GM12878 (cell line): ENCODE data around the gene PRR22. TPM values are rescaled to one million over a fixed set of nuclear protein-coding genes. Genes with fewer than 3 reads are reported as not detected.
"Not testable (repeated sequence)": the region's sequence is repeated elsewhere in the genome, so short reads cannot be mapped to it uniquely, and the experiment has no call there.

Experiments
- ATAC-seq: fragments of 200-7000 bp; cut with Tn5 transposase; 3 replicates; pipeline ENCODE4 v1.9.1; 2020; ENCODE audit warnings: mild to moderate bottlenecking, moderate library complexity
- BruUV-seq: library from RNA; stranded (reverse); fragments of 400-500 nt; replicated peaks from 2 replicates; lab custom pipeline; 2021; lab: Mats Ljungman, UMichigan
- CTCF ChIA-PET: fragments of 300-600 bp; sonication (Branson Sonifier 250); formaldehyde crosslinking; extraction: SDS; loops from one replicate; lab custom pipeline; 2021; ENCODE audit warnings: inconsistent platforms; lab: Yijun Ruan, JAX
- POLR2A ChIA-PET: fragments of 350-600 bp; formaldehyde crosslinking; extraction: SDS; loops from one replicate; lab custom pipeline; 2021; ENCODE audit warnings: inconsistent platforms; lab: Charles Lee
- RAD21 ChIA-PET: fragments of 300-600 bp; sonication (Branson Sonifier 250); formaldehyde crosslinking; loops from one replicate; lab custom pipeline; 2023; ENCODE audit warnings: antibody characterized with exemption; ENCODE audit not compliant: unreplicated experiment; lab: Charles Lee
- SMC1A ChIA-PET: fragments of 300-600 bp; sonication (Branson Sonifier 250); formaldehyde crosslinking; loops from one replicate; lab custom pipeline; 2023; ENCODE audit not compliant: unreplicated experiment, uncharacterized antibody; lab: Charles Lee
- DNase-seq: peaks from one replicate; pipeline ENCODE4 v3.0.0-alpha.2; 2011; ENCODE audit warnings: low read depth, low spot score
- FAIRE-seq: peaks from 3 replicates; lab custom pipeline; 2011; peaks lifted over from hg19 to GRCh38; lab: Jason Lieb, UNC
- H2AFZ ChIP-seq: 2 replicates; pipeline ENCODE4 v1.6.0; 2011; ENCODE audit warnings: low read depth, low read length, control low read depth; ENCODE audit not compliant: control insufficient read depth
- H3K27ac ChIP-seq: 2 replicates; pipeline ENCODE4 v1.5.1; 2011; ENCODE audit warnings: control low read depth; ENCODE audit not compliant: control insufficient read depth, insufficient read depth
- H3K27me3 ChIP-seq, 2 experiments: replicated peaks in 1 of 2; 2 replicates each; pipeline versions ENCODE4 v1.6.0 to v1.6.1; 2011; ENCODE audit warnings: low read length in 1 of 2; ENCODE audit not compliant: control insufficient read depth in 2 of 2, insufficient read depth in 2 of 2
- H3K36me3 ChIP-seq, 2 experiments: 2 replicates each; pipeline ENCODE4 v1.5.1; 2011; ENCODE audit warnings: low read length in 1 of 2; ENCODE audit not compliant: control insufficient read depth in 2 of 2, insufficient read depth in 2 of 2
- H3K4me1 ChIP-seq: 2 replicates; pipeline ENCODE4 v1.6.1; 2011; ENCODE audit warnings: mild to moderate bottlenecking, low read length, moderate library complexity, mixed read lengths; ENCODE audit not compliant: control insufficient read depth, insufficient read depth
- H3K4me2 ChIP-seq: 2 replicates; pipeline ENCODE4 v1.6.0; 2011; ENCODE audit warnings: control low read depth; ENCODE audit not compliant: control insufficient read depth, insufficient read depth
- H3K4me3 ChIP-seq: fragments of 200-600 bp; sonication (generic); 2 replicates; pipeline ENCODE4 v1.5.1; 2016
- H3K79me2 ChIP-seq: 2 replicates; pipeline ENCODE4 v1.6.0; 2011; ENCODE audit warnings: low read length; ENCODE audit not compliant: control insufficient read depth, insufficient read depth
- H3K9ac ChIP-seq: 2 replicates; pipeline ENCODE4 v1.8.0; 2011; ENCODE audit warnings: low read length, control low read depth, mixed read lengths; ENCODE audit not compliant: control insufficient read depth, insufficient read depth
- H3K9me3 ChIP-seq: replicated peaks from 3 replicates; pipeline ENCODE4 v1.5.1; 2011; ENCODE audit warnings: mild to moderate bottlenecking, low read length; ENCODE audit not compliant: control insufficient read depth, insufficient read depth
- H4K20me1 ChIP-seq: 2 replicates; pipeline ENCODE4 v1.6.0; 2011; ENCODE audit not compliant: control insufficient read depth, insufficient read depth
- RBBP5 ChIP-seq: fragments of 200-600 bp; sonication (generic); conservative IDR thresholded peaks from 2 replicates; pipeline ENCODE4 v1.6.1; 2016
- REST ChIP-seq: IDR thresholded peaks from 2 replicates; pipeline ENCODE4 v1.6.1; 2012; ENCODE audit warnings: mild to moderate bottlenecking, low read depth, low read length
- TCF12 ChIP-seq: IDR thresholded peaks from 2 replicates; pipeline ENCODE4 v1.6.1; 2011; ENCODE audit warnings: low read depth, mild to moderate bottlenecking, low read length
- ZNF687 ChIP-seq: fragments of 450-650 bp; IDR thresholded peaks from 2 replicates; pipeline ENCODE4 v1.6.1; 2017; ENCODE audit warnings: mild to moderate bottlenecking, moderate library complexity
- WGBS: methylation state at CpG from one replicate; pipeline ENCODE4 v1.1.6; 2016; ENCODE audit warnings: low lambda C conversion rate; ENCODE audit not compliant: insufficient replicate concordance, insufficient coverage; ENCODE audit errors: missing lambda C conversion rate; 5-methylcytosine and 5-hydroxymethylcytosine counted together
- in situ Hi-C: fragments of 300-500 bp; cut with MboI; formaldehyde crosslinking; loops from 9 replicates; pipeline ENCODE4 v1.14.3; 2018; ENCODE audit warnings: mixed read lengths
- intact Hi-C: fragments of 100-400 bp; cut with micrococcal nuclease; formaldehyde crosslinking; loops from one replicate; pipeline ENCODE4 v1.14.2; 2022; ENCODE audit not compliant: unreplicated experiment
- polyA plus RNA-seq, 11 experiments: library from polyadenylated mRNA; depleted of rRNA in 4 of 11; unstranded in 6 of 11; stranded (reverse) in 5 of 11; fragments of >200 nt; fragmentation: Nextera tagmentation in 4 of 11; fragmentation: Illumina TruSeq in 1 of 11; extraction: Ambion mirVana in 4 of 11; extraction: Trizol in 1 of 11; gene quantifications; 1 replicate in 1 of 11; 2 replicates in 10 of 11; pipeline versions ENCODE4 v1.2.1 to v1.2.3, GENCODE V29; 2011 to 2016; ENCODE audit warnings: inconsistent platforms in 2 of 11, missing spikeins in 2 of 11, low read depth in 1 of 11
- total RNA-seq, 4 experiments: library from RNA; depleted of rRNA in 3 of 4; stranded (reverse); fragments of >200 nt in 3 of 4; fragmentation: Illumina TruSeq in 1 of 4; extraction: Trizol in 1 of 4; gene quantifications; 2 replicates each; pipeline versions ENCODE4 v1.2.1 to v1.2.3, GENCODE V29; 2013 to 2021

PRR22 gene
- total and polyA plus RNA-seq, 10 of the 15 experiments (the other 5 are each of a cell fraction or from before 2014, with no cell fraction given): 0.31 to 4.4 (median 1.3) TPM; not detected in 2

DNA sequence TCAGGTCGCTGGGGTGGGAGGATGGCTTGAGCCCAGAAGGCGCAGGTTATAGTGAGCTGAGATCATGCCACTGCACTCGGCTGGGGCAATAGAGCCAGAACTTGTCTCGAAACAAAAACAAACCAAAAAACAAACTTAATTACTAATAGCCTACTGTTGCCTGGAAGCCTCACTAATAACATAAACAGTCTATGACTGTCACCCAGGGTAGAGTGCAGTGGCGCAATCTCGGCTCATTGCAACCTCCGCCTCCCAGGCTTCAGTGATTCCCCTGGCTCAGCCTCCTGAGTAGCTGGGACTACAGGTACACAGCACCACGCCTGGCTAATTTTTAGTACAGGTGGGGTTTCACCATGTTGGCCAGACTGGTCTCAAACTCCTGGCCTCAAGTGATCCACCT, 46.1 kb downstream of the PRR22 start (continued):
- TF ChIP-seq ZNF687 (no peak), TCF12 (no peak), REST (no peak), RBBP5 (no peak)
- TF ChIP-seq, all 136 proteins: peak for 0

GRCh38 chr19:5733172-5733571, 51.4 kb downstream of the PRR22 start:
- H3K4me1 ChIP-seq, RAD21 ChIA-PET, DNase-seq, in situ Hi-C loops, H2AFZ ChIP-seq, intact Hi-C loops, FAIRE-seq, POLR2A ChIA-PET, H3K9ac ChIP-seq, H4K20me1 ChIP-seq, H3K79me2 ChIP-seq, BruUV-seq, H3K36me3 ChIP-seq, H3K9me3 ChIP-seq, H3K27me3 ChIP-seq, CTCF ChIA-PET, H3K4me2 ChIP-seq, ATAC-seq, H3K4me3 ChIP-seq, H3K27ac ChIP-seq: not testable (repeated sequence)
- WGBS: 55% methylated on average over 2 of the region's 2 CpGs
- SMC1A ChIA-PET: interaction anchor here (0.6 kb wide), 1 partner anchor 190 kb away, joined by 5 read pairs; no protein-coding TSS in a partner anchor

Other genes with a start within 250 kb of the PRR22 start
Only the 7 nearest of the 17 such genes appear.
- gene LONP1, start 64.6 kb downstream of the PRR22 start, total RNA-seq (2014; rRNA removed): 85.0 and 92.7 TPM in 2 replicates
- gene LONP1, start 64.6 kb downstream of the PRR22 start, total RNA-seq (2014; rRNA removed; fragmentation: Illumina TruSeq; extraction: Trizol): 38.6 and 44.0 TPM in 2 replicates
- 136 and 137 TPM in 2 replicates for gene LONP1, start 64.6 kb downstream of the PRR22 start, total RNA-seq (2021)
- gene LONP1, start 64.6 kb downstream of the PRR22 start, polyA plus RNA-seq (2011; rRNA removed): 31.3 and 51.1 TPM in 2 replicates
- 8.2 and 35.5 TPM in 2 replicates for gene LONP1, start 64.6 kb downstream of the PRR22 start, polyA plus RNA-seq (2014; fragmentation: Illumina TruSeq; extraction: Trizol)
- gene LONP1, start 64.6 kb downstream of the PRR22 start, polyA plus RNA-seq (2014; fragmentation: Nextera tagmentation; extraction: Ambion mirVana): 1 to 10 TPM in 1 of 2 experiments, under 1 TPM in 1; 0.61 to 3.2 TPM
- 67.8 and 92.2 TPM in 2 replicates for gene LONP1, start 64.6 kb downstream of the PRR22 start, polyA plus RNA-seq (2014; rRNA removed)
- 100 to 1,000 TPM in 1 of 2 experiments, 10 to 100 TPM in 1; 86.5 to 100 TPM for gene LONP1, start 64.6 kb downstream of the PRR22 start, polyA plus RNA-seq (2016; fragmentation: Nextera tagmentation; extraction: Ambion mirVana)
- gene CATSPERD, start 64.1 kb downstream of the PRR22 start, total RNA-seq (2014; rRNA removed): not detected in 2 replicates
- gene CATSPERD, start 64.1 kb downstream of the PRR22 start, total RNA-seq (2014; rRNA removed; fragmentation: Illumina TruSeq; extraction: Trizol): not detected in 2 replicates
- 0.10 TPM in 1 of 2 replicates, not detected in the other for gene CATSPERD, start 64.1 kb downstream of the PRR22 start, total RNA-seq (2021)
- 0.11 TPM in 1 of 2 replicates, not detected in the other for gene CATSPERD, start 64.1 kb downstream of the PRR22 start, polyA plus RNA-seq (2011; rRNA removed)
- not detected in 2 replicates for gene CATSPERD, start 64.1 kb downstream of the PRR22 start, polyA plus RNA-seq (2014; fragmentation: Illumina TruSeq; extraction: Trizol)
- under 1 TPM in 1 of 2 experiments, not detected in 1; 0.02 TPM for gene CATSPERD, start 64.1 kb downstream of the PRR22 start, polyA plus RNA-seq (2014; fragmentation: Nextera tagmentation; extraction: Ambion mirVana)
- gene CATSPERD, start 64.1 kb downstream of the PRR22 start, polyA plus RNA-seq (2014; rRNA removed): 0.06 TPM in 1 of 2 replicates, not detected in the other
- under 1 TPM; 0.21 to 0.38 TPM for gene CATSPERD, start 64.1 kb downstream of the PRR22 start, polyA plus RNA-seq (2016; fragmentation: Nextera tagmentation; extraction: Ambion mirVana)
- 31.4 and 34.1 TPM in 2 replicates for gene DUS3L, start 6.4 kb upstream of the PRR22 start, total RNA-seq (2014; rRNA removed)
- gene DUS3L, start 6.4 kb upstream of the PRR22 start, total RNA-seq (2014; rRNA removed; fragmentation: Illumina TruSeq; extraction: Trizol): 23.7 and 24.2 TPM in 2 replicates
- 36.9 and 47.6 TPM in 2 replicates for gene DUS3L, start 6.4 kb upstream of the PRR22 start, total RNA-seq (2021)
- gene DUS3L, start 6.4 kb upstream of the PRR22 start, polyA plus RNA-seq (2011; rRNA removed): 14.2 and 22.4 TPM in 2 replicates
- 9.8 and 28.0 TPM in 2 replicates for gene DUS3L, start 6.4 kb upstream of the PRR22 start, polyA plus RNA-seq (2014; fragmentation: Illumina TruSeq; extraction: Trizol)
- gene DUS3L, start 6.4 kb upstream of the PRR22 start, polyA plus RNA-seq (2014; fragmentation: Nextera tagmentation; extraction: Ambion mirVana): 1 to 10 TPM in 1 of 2 experiments, under 1 TPM in 1; 0.64 to 1.5 TPM
- 43.8 and 53.2 TPM in 2 replicates for gene DUS3L, start 6.4 kb upstream of the PRR22 start, polyA plus RNA-seq (2014; rRNA removed)
- 10 to 100 TPM; 37.6 to 38.1 TPM for gene DUS3L, start 6.4 kb upstream of the PRR22 start, polyA plus RNA-seq (2016; fragmentation: Nextera tagmentation; extraction: Ambion mirVana)
- gene NRTN, start 20.3 kb upstream of the PRR22 start, total RNA-seq (2014; rRNA removed): not detected in 2 replicates
- gene NRTN, start 20.3 kb upstream of the PRR22 start, total RNA-seq (2014; rRNA removed; fragmentation: Illumina TruSeq; extraction: Trizol): not detected in 2 replicates
- not detected in 2 replicates for gene NRTN, start 20.3 kb upstream of the PRR22 start, total RNA-seq (2021)
- gene NRTN, start 20.3 kb upstream of the PRR22 start, polyA plus RNA-seq (2011; rRNA removed): not detected in 2 replicates
- not detected in 2 replicates for gene NRTN, start 20.3 kb upstream of the PRR22 start, polyA plus RNA-seq (2014; fragmentation: Illumina TruSeq; extraction: Trizol)
- gene NRTN, start 20.3 kb upstream of the PRR22 start, polyA plus RNA-seq (2014; fragmentation: Nextera tagmentation; extraction: Ambion mirVana): not detected
- gene NRTN, start 20.3 kb upstream of the PRR22 start, polyA plus RNA-seq (2014; rRNA removed): 0.28 TPM in 1 of 2 replicates, not detected in the other
- gene NRTN, start 20.3 kb upstream of the PRR22 start, polyA plus RNA-seq (2016; fragmentation: Nextera tagmentation; extraction: Ambion mirVana): not detected
- not detected in 2 replicates for gene FUT6, start 55.0 kb upstream of the PRR22 start, total RNA-seq (2014; rRNA removed)
- gene FUT6, start 55.0 kb upstream of the PRR22 start, total RNA-seq (2014; rRNA removed; fragmentation: Illumina TruSeq; extraction: Trizol): not detected in 2 replicates
- not detected in 2 replicates for gene FUT6, start 55.0 kb upstream of the PRR22 start, total RNA-seq (2021)
- not detected in 2 replicates for gene FUT6, start 55.0 kb upstream of the PRR22 start, polyA plus RNA-seq (2011; rRNA removed)
- gene FUT6, start 55.0 kb upstream of the PRR22 start, polyA plus RNA-seq (2014; fragmentation: Illumina TruSeq; extraction: Trizol): not detected in 2 replicates
- gene FUT6, start 55.0 kb upstream of the PRR22 start, polyA plus RNA-seq (2014; fragmentation: Nextera tagmentation; extraction: Ambion mirVana): not detected
- not detected in 2 replicates for gene FUT6, start 55.0 kb upstream of the PRR22 start, polyA plus RNA-seq (2014; rRNA removed)
- not detected for gene FUT6, start 55.0 kb upstream of the PRR22 start, polyA plus RNA-seq (2016; fragmentation: Nextera tagmentation; extraction: Ambion mirVana)
- gene FUT3, start 66.7 kb upstream of the PRR22 start, total RNA-seq (2014; rRNA removed): not detected in 2 replicates
- not detected in 2 replicates for gene FUT3, start 66.7 kb upstream of the PRR22 start, total RNA-seq (2014; rRNA removed; fragmentation: Illumina TruSeq; extraction: Trizol)
- gene FUT3, start 66.7 kb upstream of the PRR22 start, total RNA-seq (2021): 0.31 TPM in 1 of 2 replicates, not detected in the other
- gene FUT3, start 66.7 kb upstream of the PRR22 start, polyA plus RNA-seq (2011; rRNA removed): not detected in 2 replicates
- 0.07 TPM in 1 of 2 replicates, not detected in the other for gene FUT3, start 66.7 kb upstream of the PRR22 start, polyA plus RNA-seq (2014; fragmentation: Illumina TruSeq; extraction: Trizol)
- gene FUT3, start 66.7 kb upstream of the PRR22 start, polyA plus RNA-seq (2014; fragmentation: Nextera tagmentation; extraction: Ambion mirVana): not detected
- 0.04 and 0.10 TPM in 2 replicates for gene FUT3, start 66.7 kb upstream of the PRR22 start, polyA plus RNA-seq (2014; rRNA removed)
- not detected for gene FUT3, start 66.7 kb upstream of the PRR22 start, polyA plus RNA-seq (2016; fragmentation: Nextera tagmentation; extraction: Ambion mirVana)
- gene FUT5, start 85.8 kb upstream of the PRR22 start, total RNA-seq (2014; rRNA removed): not detected in 2 replicates
- not detected in 2 replicates for gene FUT5, start 85.8 kb upstream of the PRR22 start, total RNA-seq (2014; rRNA removed; fragmentation: Illumina TruSeq; extraction: Trizol)
- gene FUT5, start 85.8 kb upstream of the PRR22 start, total RNA-seq (2021): not detected in 2 replicates
- gene FUT5, start 85.8 kb upstream of the PRR22 start, polyA plus RNA-seq (2011; rRNA removed): not detected in 2 replicates
- not detected in 2 replicates for gene FUT5, start 85.8 kb upstream of the PRR22 start, polyA plus RNA-seq (2014; fragmentation: Illumina TruSeq; extraction: Trizol)
- not detected for gene FUT5, start 85.8 kb upstream of the PRR22 start, polyA plus RNA-seq (2014; fragmentation: Nextera tagmentation; extraction: Ambion mirVana)
- not detected in 2 replicates for gene FUT5, start 85.8 kb upstream of the PRR22 start, polyA plus RNA-seq (2014; rRNA removed)
- gene FUT5, start 85.8 kb upstream of the PRR22 start, polyA plus RNA-seq (2016; fragmentation: Nextera tagmentation; extraction: Ambion mirVana): not detected